Caco-2 (cell line): ENCODE measurements around the gene DHX34. TPM values are rescaled to one million over a fixed set of nuclear protein-coding genes. Genes with fewer than 3 reads are reported as not detected.
"Not testable (repeated sequence)": the region's sequence is repeated elsewhere in the genome, so short reads cannot be mapped to it uniquely, and the experiment has no call there.

Experiments
- BruUV-seq: library from RNA; stranded (reverse); fragments of 400-500 nt; replicated peaks from 2 replicates; lab custom pipeline; 2021; lab: Mats Ljungman, UMichigan
- CTCF ChIA-PET: fragments of 300-600 bp; sonication (Branson Sonifier 250); formaldehyde crosslinking; loops from one replicate; lab custom pipeline; 2022; ENCODE audit warnings: antibody characterized with exemption; lab: Charles Lee
- POLR2A ChIA-PET: fragments of 300-600 bp; sonication (Branson Sonifier 250); formaldehyde crosslinking; loops from one replicate; lab custom pipeline; 2022; ENCODE audit warnings: antibody characterized with exemption; lab: Charles Lee
- DNase-seq, 2 experiments: peaks; one replicate each; pipeline versions ENCODE4 v3.0.0 to v3.0.0-alpha.2; 2020 to 2022
- H3K27me3 ChIP-seq: replicated peaks from 2 replicates; pipeline ENCODE4 v1.6.0; 2011; ENCODE audit warnings: low read length; ENCODE audit not compliant: control insufficient read depth, insufficient read depth
- H3K36me3 ChIP-seq: 2 replicates; pipeline ENCODE4 v1.5.1; 2011; ENCODE audit warnings: low read length; ENCODE audit not compliant: control insufficient read depth, insufficient read depth
- H3K4me1 ChIP-seq: fragments of 250-450 bp; sonication (Bioruptor Pico); 2 replicates; pipeline ENCODE4 v1.5.1; 2020; ENCODE audit warnings: mild to moderate bottlenecking
- H3K4me3 ChIP-seq: 2 replicates; pipeline ENCODE4 v1.5.1; 2011; ENCODE audit warnings: low read depth, mild to moderate bottlenecking, control low read depth, low read length
- H3K9me3 ChIP-seq: fragments of 250-450 bp; sonication (Bioruptor Pico); 2 replicates; pipeline ENCODE4 v1.5.1; 2020; ENCODE audit warnings: mild to moderate bottlenecking, moderate library complexity
- H3K27ac Mint-ChIP-seq: one replicate; pipeline ENCODE4 v1.8.0; 2022; ENCODE audit warnings: mixed read lengths; ENCODE audit not compliant: unreplicated experiment
- H3K27me3 Mint-ChIP-seq: one replicate; pipeline ENCODE4 v1.8.0; 2022; ENCODE audit warnings: mixed read lengths; ENCODE audit not compliant: insufficient read depth, unreplicated experiment
- H3K36me3 Mint-ChIP-seq: one replicate; pipeline ENCODE4 v1.8.0; 2022; ENCODE audit warnings: mild to moderate bottlenecking, mixed read lengths; ENCODE audit not compliant: insufficient read depth, unreplicated experiment
- H3K4me1 Mint-ChIP-seq: one replicate; pipeline ENCODE4 v1.8.0; 2022; ENCODE audit warnings: low read depth, mixed read lengths; ENCODE audit not compliant: unreplicated experiment
- H3K4me3 Mint-ChIP-seq: one replicate; pipeline ENCODE4 v1.8.0; 2022; ENCODE audit warnings: mild to moderate bottlenecking, moderate library complexity, mixed read lengths; ENCODE audit not compliant: unreplicated experiment
- H3K9me3 Mint-ChIP-seq: one replicate; pipeline ENCODE4 v1.8.0; 2022; ENCODE audit warnings: mixed read lengths; ENCODE audit not compliant: unreplicated experiment
- intact Hi-C: fragments of 100-400 bp; cut with micrococcal nuclease; formaldehyde crosslinking; loops from one replicate; pipeline ENCODE4 v1.10.0; 2022; ENCODE audit not compliant: unreplicated experiment
- total RNA-seq: library from RNA; stranded (reverse); gene quantifications from 2 replicates; pipeline ENCODE4 v1.2.3, GENCODE V29; 2022
- TF ChIP-seq, protein P1 (sequence below), 2 experiments: fragments of 200-600 bp in 1 of 2; IDR thresholded peaks; 1 replicate in 1 of 2; 2 replicates in 1 of 2; pipeline versions ENCODE4 v1.5.1 to v1.8.0; 2011 to 2022; ENCODE audit warnings: antibody characterized with exemption in 1 of 2, control low read depth in 1 of 2, inconsistent platforms in 1 of 2, low read depth in 1 of 2, low read length in 1 of 2, mild to moderate bottlenecking in 1 of 2, moderate library complexity in 1 of 2; ENCODE audit not compliant: insufficient read depth in 1 of 2, severe bottlenecking in 1 of 2, unreplicated experiment in 1 of 2

Gene DHX34
- total RNA-seq, 1 experiment from 2014 or later = 28.7 TPM

DNA sequence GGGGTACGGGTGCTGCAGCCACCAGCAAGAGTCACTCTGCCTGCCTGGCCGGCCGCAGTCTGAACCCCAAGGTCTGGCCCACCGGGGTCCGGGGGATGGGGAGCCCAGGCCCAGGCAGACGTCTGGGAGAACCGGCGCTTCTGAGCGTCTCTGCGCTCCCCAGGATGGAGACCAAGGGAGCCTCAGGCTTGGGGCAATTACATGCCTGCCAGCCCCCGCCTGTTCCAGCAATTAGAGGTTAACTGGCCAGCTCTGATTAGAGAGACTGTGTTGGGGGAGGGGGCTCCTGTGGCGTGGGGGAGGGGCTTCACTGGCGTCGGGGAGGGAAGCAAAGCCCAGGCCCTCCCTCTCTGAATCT is 58.3 kb downstream of the DHX34 start:
- Histone ChIP-seq H3K4me1 (0 out of 2 replicates have a peak, but pooled peaks cover 4% of the 10 kb centered on the region), H3K4me3 (no peak overlapping the region), H3K36me3 (no peaks in the 10 kb centered on the region), H3K27me3 (no peaks in the 10 kb centered on the region), H3K9me3 (no peaks in the 10 kb centered on the region)
- CTCF ChIA-PET = no interaction called here
- no peak overlapping the region for H3K27ac Mint-ChIP-seq
- H3K27me3 Mint-ChIP-seq = peaks cover 27% of the 10 kb centered on the region
- H3K4me1 Mint-ChIP-seq = no peaks in the 10 kb centered on the region
- no peak overlapping the region for H3K4me3 Mint-ChIP-seq
- POLR2A ChIA-PET = no interaction called here
- H3K9me3 Mint-ChIP-seq = peaks cover 20% of the 10 kb centered on the region
- TF ChIP-seq, protein P1, sequence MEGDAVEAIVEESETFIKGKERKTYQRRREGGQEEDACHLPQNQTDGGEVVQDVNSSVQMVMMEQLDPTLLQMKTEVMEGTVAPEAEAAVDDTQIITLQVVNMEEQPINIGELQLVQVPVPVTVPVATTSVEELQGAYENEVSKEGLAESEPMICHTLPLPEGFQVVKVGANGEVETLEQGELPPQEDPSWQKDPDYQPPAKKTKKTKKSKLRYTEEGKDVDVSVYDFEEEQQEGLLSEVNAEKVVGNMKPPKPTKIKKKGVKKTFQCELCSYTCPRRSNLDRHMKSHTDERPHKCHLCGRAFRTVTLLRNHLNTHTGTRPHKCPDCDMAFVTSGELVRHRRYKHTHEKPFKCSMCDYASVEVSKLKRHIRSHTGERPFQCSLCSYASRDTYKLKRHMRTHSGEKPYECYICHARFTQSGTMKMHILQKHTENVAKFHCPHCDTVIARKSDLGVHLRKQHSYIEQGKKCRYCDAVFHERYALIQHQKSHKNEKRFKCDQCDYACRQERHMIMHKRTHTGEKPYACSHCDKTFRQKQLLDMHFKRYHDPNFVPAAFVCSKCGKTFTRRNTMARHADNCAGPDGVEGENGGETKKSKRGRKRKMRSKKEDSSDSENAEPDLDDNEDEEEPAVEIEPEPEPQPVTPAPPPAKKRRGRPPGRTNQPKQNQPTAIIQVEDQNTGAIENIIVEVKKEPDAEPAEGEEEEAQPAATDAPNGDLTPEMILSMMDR (IDR thresholded peaks at IDR 0.05; ENCODE audit: insufficient read depth in 1 of 2, low read depth in 1 of 2, low read length in 1 of 2, severe bottlenecking in 1 of 2, unreplicated experiment in 1 of 2) = no peak
- peaks cover 6% of the 10 kb centered on the region for H3K36me3 Mint-ChIP-seq
- intact Hi-C loops = no loop called here
- DNase-seq = no peak
- no TSS peak for BruUV-seq

DNA sequence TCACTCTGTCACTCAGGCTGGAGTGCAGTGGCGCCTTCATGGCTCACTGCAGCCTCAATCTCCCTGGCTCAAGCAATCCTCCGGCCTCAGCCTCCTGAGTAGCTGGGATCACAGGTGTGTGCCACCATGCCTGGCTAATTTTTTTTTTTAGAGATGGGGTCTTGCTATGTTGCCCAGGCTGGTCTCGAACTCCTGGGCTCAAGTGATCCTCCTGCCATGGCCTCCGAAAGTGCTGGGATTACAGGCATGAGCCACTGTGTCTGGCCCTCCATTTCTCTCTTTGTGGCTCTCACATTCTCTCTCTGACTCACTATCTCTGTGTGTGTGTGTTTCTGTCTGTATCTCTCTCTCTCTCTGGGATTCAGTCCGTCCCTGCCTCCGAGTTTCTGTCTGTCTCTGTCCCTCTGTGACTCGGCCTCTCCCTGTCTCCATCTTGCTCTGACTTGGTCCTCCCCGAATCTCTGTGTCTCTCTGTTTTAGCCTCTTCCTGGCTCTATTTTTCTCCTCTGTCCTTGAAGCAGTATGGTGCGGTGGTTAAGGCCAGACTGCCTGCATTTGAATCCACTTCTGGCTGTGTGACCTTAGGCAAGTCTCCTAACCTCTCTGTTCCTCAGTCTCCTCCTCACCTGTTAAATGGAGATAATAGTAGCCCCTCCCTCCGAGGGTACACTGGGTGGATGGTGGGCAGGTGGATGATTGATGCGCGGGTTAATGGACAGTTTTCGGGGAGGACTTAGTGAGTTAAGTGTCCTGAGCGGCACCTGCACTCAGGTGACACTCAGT is 59.2 kb downstream of the DHX34 start:
- Histone ChIP-seq H3K4me3 (no peak overlapping the region), H3K27me3 (no peaks in the 10 kb centered on the region), H3K4me1 (0 out of 2 replicates have a peak, but pooled peaks cover 4% of the 10 kb centered on the region), H3K36me3 (no peaks in the 10 kb centered on the region), H3K9me3 (no peaks in the 10 kb centered on the region)
- intact Hi-C loops = no loop called here
- ChIA-PET CTCF (no interaction called here), POLR2A (no interaction called here)
- DNase-seq = no peak
- Mint-ChIP-seq H3K9me3 (peaks cover 20% of the 10 kb centered on the region), H3K4me3 (no peak overlapping the region), H3K27ac (no peak overlapping the region), H3K4me1 (no peaks in the 10 kb centered on the region), H3K27me3 (peaks cover 28% of the 10 kb centered on the region), H3K36me3 (peaks cover 6% of the 10 kb centered on the region)
- TF ChIP-seq, protein P1 (IDR thresholded peaks at IDR 0.05; ENCODE audit: insufficient read depth in 1 of 2, low read depth in 1 of 2, low read length in 1 of 2, severe bottlenecking in 1 of 2, unreplicated experiment in 1 of 2) = no peak
- BruUV-seq = no TSS peak

DNA sequence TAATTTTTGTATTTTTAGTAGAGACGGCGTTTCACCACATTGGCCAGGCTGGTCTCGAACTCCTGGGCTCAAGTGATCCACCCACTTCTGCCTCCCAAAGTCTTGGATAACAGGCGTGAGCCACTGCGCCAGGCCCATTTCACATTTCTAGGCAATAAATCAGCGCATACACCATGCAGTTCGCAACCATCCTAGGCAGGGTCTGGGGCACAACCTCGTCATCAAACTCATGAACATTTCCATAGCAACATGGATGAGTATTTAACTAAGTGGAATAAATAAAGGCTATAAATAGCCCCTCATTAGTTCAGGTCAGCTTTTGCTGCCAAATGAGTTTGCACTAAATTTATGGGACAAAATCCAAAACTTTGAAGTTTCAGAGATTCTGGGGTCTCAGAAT is 62.0 kb downstream of the DHX34 start:
- H3K4me3 Mint-ChIP-seq = no peak overlapping the region
- ChIA-PET CTCF (no interaction called here), POLR2A (no interaction called here)
- H3K9me3 Mint-ChIP-seq = peaks cover 13% of the 10 kb centered on the region
- no peak for DNase-seq
- TF ChIP-seq, protein P1 (IDR thresholded peaks at IDR 0.05; ENCODE audit: insufficient read depth in 1 of 2, low read depth in 1 of 2, low read length in 1 of 2, severe bottlenecking in 1 of 2, unreplicated experiment in 1 of 2) = no peak
- Histone ChIP-seq H3K9me3 (no peaks in the 10 kb centered on the region), H3K4me1 (0 out of 2 replicates have a peak, but pooled peaks cover 4% of the 10 kb centered on the region), H3K36me3 (no peaks in the 10 kb centered on the region), H3K4me3 (no peak overlapping the region), H3K27me3 (no peaks in the 10 kb centered on the region)
- H3K27ac Mint-ChIP-seq = no peak overlapping the region
- peaks cover 7% of the 10 kb centered on the region for H3K4me1 Mint-ChIP-seq
- intact Hi-C loops = no loop called here
- peaks cover 6% of the 10 kb centered on the region for H3K36me3 Mint-ChIP-seq
- peaks cover 16% of the 10 kb centered on the region for H3K27me3 Mint-ChIP-seq
- no TSS peak for BruUV-seq

DNA sequence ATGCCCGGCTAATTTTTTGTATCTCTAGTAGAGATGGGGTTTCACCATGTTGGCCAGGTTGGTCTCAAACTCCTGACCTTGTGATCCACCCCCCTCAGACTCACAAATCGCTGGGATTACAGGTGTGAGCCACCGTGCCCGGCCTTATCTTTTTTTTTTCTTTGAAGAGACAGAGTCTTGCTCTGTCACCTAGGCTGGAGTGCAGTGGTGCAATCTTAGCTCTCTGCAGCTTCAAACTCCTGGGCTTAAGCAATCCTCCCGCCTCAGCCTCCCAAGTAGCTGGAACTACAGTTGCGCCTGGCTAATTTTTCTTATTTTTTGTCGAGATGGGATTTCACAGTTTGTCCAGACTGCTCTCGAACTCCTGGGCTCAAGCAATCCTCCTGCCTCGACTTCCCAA is 62.6 kb downstream of the DHX34 start:
- H3K36me3 Mint-ChIP-seq, H3K27ac Mint-ChIP-seq, BruUV-seq, POLR2A ChIA-PET, CTCF ChIA-PET, H3K4me1 Mint-ChIP-seq, H3K4me3 ChIP-seq, H3K36me3 ChIP-seq, DNase-seq, H3K27me3 ChIP-seq, H3K4me1 ChIP-seq, intact Hi-C loops, H3K9me3 ChIP-seq, H3K4me3 Mint-ChIP-seq: not testable (repeated sequence)
- Mint-ChIP-seq H3K9me3 (peaks cover 11% of the 10 kb centered on the region), H3K27me3 (peaks cover 15% of the 10 kb centered on the region)
